Activated naive CD4-positive, alpha-beta T cell treated with anti-CD3 and anti-CD28 coated beads, Interleukin-2, amount 50 U/mL, for 24 hours (primary cell): ENCODE data around the gene SNRNP200.

Experiments
- H3K27ac Mint-ChIP-seq: one replicate; pipeline ENCODE4 v1.8.0; 2021; ENCODE audit warnings: mild to moderate bottlenecking, mixed read lengths
- H3K27me3 Mint-ChIP-seq: one replicate; pipeline ENCODE4 v1.8.0; 2021; ENCODE audit warnings: mixed read lengths
- H3K36me3 Mint-ChIP-seq: one replicate; pipeline ENCODE4 v1.8.0; 2021; ENCODE audit warnings: mixed read lengths
- H3K4me1 Mint-ChIP-seq: one replicate; pipeline ENCODE4 v1.8.0; 2021; ENCODE audit warnings: mixed read lengths
- H3K4me3 Mint-ChIP-seq: one replicate; pipeline ENCODE4 v1.8.0; 2021; ENCODE audit warnings: mild to moderate bottlenecking, mixed read lengths
- H3K9me3 Mint-ChIP-seq: one replicate; pipeline ENCODE4 v1.8.0; 2021; ENCODE audit warnings: mixed read lengths

Gene SNRNP200

GRCh38 chr2:96233880-96234316, 71.4 kb downstream of the SNRNP200 start:
- Mint-ChIP-seq H3K4me1 (no peaks in the 10 kb centered on the region), H3K27me3 (no peaks in the 10 kb centered on the region), H3K4me3 (no peak overlapping the region), H3K27ac (no peak overlapping the region), H3K36me3 (no peaks in the 10 kb centered on the region), H3K9me3 (no peaks in the 10 kb centered on the region)

DNA sequence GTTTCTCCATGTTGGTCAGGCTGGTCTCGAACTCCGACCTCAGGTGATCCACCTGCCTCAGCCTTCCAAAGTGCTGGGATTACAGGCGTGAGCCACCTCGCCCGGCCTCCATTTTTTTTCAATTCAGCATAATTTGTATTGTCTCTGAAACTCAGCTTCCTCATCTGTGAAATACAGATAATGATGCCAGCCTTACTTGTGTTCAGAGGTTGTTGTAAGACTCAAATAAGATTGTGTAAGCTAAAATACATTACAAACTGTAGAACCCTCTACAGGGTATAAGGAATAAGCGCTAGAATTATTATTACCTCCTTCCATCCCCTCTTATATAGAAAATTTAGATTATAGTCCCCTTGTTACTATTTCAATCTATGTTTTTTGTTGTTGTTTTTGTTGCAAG, 71.9 kb downstream of the SNRNP200 start:
- H3K36me3 Mint-ChIP-seq = no peaks in the 10 kb centered on the region
- no peak overlapping the region for H3K27ac Mint-ChIP-seq

DNA sequence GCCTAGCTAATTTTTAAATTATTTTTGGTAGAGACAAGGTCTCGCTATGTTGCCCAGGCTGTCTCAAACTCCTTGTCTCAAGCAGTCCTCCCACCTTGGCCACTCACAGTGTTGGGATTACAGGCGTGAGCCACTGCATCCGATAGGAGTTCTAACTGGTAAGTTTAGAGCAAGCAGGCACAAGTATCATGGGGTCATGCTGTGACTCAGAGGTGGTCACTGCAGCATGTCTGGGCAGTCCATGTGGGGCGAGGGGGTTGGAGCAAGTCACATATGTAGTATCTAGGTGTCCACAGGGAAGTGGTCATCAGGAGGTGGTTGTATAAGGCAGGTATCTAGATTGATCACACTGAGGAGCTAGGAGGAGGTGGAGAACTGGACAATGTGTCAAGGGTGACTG, 74.0 kb downstream of the SNRNP200 start:
- Mint-ChIP-seq H3K36me3 (no peaks in the 10 kb centered on the region), H3K9me3 (no peaks in the 10 kb centered on the region), H3K27ac (no peak overlapping the region), H3K27me3 (no peaks in the 10 kb centered on the region), H3K4me1 (no peaks in the 10 kb centered on the region), H3K4me3 (no peak overlapping the region)

More for the DNA sequence above, 71.9 kb downstream of the SNRNP200 start:
- Mint-ChIP-seq H3K4me1 (no peaks in the 10 kb centered on the region), H3K4me3 (no peak overlapping the region), H3K27me3 (no peaks in the 10 kb centered on the region), H3K9me3 (no peaks in the 10 kb centered on the region)

DNA sequence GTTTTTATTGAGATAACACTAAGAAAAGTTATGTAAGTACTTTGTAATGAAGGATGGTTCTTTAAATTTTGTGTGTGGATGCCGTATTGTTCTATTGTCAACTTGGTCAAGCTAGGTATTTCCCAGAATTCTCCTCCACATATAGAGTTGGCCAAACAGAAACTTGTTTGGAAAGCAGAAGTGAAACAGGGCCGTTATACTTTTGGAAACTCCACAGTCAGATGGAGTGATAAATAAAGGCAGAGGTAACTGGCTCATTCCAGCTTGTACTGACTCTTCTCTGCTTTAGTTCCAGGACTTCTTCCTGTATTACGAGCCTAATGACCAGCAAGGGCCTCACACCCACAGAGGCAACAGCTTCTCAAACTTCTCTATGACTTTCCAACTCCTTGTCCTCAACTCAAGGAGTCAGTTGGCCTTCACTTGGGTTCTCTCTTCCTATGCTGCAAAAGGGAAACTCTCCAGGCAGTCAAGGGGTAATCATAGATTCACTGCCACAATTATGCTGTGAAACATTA, 80.3 kb downstream of the SNRNP200 start:
- no peaks in the 10 kb centered on the region for H3K9me3 Mint-ChIP-seq
- H3K4me1 Mint-ChIP-seq = no peaks in the 10 kb centered on the region
- no peak overlapping the region for H3K4me3 Mint-ChIP-seq
- peaks cover 2% of the 10 kb centered on the region for H3K36me3 Mint-ChIP-seq
- H3K27ac Mint-ChIP-seq = no peak overlapping the region
- H3K27me3 Mint-ChIP-seq = no peaks in the 10 kb centered on the region
